ENCODE data around the gene PPP5C.
"Not testable (repeated sequence)": the region's sequence is repeated elsewhere in the genome, so short reads cannot be mapped to it uniquely, and the experiment has no call there.

Gene PPP5C

GRCh38 chr19:46435009-46435408, 88.1 kb downstream of the PPP5C start:
- DNase-seq (ENCODE audit: low spot score) = no peak

DNA sequence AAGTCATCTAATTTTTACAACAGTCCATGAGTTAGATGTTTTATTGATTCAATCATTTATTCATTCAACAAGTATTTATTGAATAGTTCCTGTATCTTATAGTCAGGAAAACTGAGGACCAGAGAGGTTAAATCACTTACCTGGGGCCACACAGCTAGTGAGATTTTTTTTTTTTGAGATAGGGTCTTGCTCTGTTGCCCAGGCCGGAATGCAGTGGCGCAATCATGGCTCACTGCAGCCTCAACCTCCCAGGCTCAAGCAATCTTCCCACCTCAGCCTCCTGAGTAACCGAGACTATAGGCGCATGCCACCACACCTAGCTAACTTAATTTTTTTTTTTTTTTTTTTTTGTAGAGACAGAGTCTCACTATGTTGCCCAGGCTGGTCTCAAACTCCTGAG, 88.8 kb downstream of the PPP5C start:
- DNase-seq (ENCODE audit: low spot score) = not testable (repeated sequence)
